Lower leg skin (tissue), 3 donors: ENCODE results near the gene DNMBP.

Experiments
- POLR2A ChIP-seq, 2 donors: fragments of 450-650 bp; IDR thresholded peaks; one replicate each; pipeline ENCODE4 v1.6.1; 2016 to 2017; ENCODE audit warnings: antibody characterized with exemption in 2 of 2, mild to moderate bottlenecking in 1 of 2, moderate library complexity in 1 of 2
- TF ChIP-seq, protein P1 (sequence below), 3 donors: fragments of 450-650 bp; IDR thresholded peaks; one replicate each; pipeline ENCODE4 v1.5.1; 2016; ENCODE audit warnings: antibody characterized with exemption in 3 of 3, mild to moderate bottlenecking in 3 of 3, moderate library complexity in 2 of 3

DNA sequence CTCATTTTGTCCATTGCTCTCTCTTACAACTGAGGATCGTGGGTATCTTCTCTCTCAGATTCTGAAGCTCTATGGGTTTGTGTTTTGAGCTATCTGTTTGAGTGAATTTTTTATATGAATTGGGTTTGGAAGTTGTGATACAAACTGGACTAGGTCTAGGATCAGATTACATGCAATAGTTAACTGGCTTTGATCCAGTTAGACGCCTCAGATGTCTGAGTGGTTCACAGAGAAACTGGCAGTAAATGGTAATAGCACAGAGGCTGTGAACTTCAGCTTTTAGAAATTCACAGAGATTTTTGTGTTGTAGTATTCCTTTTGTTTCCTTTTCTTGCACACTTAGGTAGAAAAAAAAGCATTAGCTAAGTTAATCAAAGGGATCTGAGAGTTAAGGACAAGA, 12.7 kb upstream of the DNMBP start:
- TF ChIP-seq, protein P1, sequence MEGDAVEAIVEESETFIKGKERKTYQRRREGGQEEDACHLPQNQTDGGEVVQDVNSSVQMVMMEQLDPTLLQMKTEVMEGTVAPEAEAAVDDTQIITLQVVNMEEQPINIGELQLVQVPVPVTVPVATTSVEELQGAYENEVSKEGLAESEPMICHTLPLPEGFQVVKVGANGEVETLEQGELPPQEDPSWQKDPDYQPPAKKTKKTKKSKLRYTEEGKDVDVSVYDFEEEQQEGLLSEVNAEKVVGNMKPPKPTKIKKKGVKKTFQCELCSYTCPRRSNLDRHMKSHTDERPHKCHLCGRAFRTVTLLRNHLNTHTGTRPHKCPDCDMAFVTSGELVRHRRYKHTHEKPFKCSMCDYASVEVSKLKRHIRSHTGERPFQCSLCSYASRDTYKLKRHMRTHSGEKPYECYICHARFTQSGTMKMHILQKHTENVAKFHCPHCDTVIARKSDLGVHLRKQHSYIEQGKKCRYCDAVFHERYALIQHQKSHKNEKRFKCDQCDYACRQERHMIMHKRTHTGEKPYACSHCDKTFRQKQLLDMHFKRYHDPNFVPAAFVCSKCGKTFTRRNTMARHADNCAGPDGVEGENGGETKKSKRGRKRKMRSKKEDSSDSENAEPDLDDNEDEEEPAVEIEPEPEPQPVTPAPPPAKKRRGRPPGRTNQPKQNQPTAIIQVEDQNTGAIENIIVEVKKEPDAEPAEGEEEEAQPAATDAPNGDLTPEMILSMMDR (IDR thresholded peaks at IDR 0.05), result no peak
- TF ChIP-seq POLR2A (IDR thresholded peaks at IDR 0.05), result no peak
